ENCODE results near the gene ZNRF3.

Gene ZNRF3

DNA sequence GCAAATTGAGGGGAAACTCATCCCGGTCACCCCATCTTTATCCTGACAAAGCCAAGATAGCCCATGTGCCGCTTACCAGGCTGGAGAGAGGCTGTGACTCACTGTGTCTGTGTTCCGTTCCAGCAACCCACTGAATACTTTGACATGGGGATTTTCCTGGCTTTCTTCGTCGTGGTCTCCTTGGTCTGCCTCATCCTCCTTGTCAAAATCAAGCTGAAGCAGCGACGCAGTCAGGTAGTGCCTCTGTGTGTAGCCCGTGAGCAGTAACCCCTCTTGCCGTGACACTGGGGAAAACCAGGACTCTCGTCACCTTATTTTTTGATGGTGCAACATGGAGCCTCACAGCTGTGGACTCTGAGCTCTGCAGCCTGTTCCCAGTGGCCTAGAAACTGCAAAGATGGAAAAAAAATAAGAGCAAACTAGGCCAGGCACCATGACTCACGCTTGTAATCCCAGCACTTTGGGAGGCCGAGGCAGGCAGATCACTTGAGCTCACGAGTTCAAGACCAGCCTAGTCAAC, 161.3 kb downstream of the ZNRF3 start:
- no peak for DNase-seq

DNA sequence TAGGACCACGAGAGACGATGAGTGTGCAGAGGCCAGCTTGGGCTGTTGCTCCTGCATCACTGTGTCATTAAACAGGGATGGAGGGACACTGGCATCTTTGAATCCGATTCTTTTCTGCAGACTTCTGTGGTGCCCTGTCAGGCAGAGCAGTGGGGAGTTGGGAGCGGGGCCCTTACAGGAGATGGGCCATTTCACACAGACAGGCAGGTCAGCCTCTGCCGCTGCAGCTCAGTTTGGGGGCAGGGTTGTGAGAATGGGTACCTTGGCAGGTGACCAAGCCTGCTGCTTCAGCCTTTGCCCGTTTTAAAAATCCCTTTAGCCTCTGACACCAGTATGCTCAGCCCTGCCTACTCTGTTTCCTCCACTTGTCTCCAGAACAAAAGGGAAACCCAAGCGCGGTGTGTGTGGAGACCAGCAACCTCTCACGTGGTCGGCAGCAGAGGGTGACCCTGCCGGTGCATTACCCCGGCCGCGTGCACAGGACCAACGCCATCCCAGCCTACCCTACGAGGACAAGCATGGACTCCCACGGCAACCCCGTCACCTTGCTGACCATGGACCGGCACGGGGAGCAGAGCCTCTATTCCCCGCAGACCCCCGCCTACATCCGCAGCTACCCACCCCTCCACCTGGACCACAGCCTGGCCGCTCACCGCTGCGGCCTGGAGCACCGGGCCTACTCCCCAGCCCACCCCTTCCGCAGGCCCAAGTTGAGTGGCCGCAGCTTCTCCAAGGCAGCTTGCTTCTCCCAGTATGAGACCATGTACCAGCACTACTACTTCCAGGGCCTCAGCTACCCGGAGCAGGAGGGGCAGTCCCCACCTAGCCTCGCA, 165.7 kb downstream of the ZNRF3 start:
- DNase-seq = no peak

DNA sequence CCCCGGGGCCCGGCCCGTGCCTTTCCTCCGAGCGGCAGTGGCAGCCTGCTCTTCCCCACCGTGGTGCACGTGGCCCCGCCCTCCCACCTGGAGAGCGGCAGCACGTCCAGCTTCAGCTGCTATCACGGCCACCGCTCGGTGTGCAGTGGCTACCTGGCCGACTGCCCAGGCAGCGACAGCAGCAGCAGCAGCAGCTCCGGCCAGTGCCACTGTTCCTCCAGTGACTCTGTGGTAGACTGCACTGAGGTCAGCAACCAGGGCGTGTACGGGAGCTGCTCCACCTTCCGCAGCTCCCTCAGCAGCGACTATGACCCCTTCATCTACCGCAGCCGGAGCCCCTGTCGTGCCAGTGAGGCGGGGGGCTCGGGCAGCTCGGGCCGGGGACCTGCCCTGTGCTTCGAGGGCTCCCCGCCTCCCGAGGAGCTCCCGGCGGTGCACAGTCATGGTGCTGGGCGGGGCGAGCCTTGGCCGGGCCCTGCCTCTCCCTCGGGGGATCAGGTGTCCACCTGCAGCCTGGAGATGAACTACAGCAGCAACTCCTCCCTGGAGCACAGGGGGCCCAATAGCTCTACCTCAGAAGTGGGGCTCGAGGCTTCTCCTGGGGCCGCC, 166.4 kb downstream of the ZNRF3 start:
- DNase-seq = no peak

DNA sequence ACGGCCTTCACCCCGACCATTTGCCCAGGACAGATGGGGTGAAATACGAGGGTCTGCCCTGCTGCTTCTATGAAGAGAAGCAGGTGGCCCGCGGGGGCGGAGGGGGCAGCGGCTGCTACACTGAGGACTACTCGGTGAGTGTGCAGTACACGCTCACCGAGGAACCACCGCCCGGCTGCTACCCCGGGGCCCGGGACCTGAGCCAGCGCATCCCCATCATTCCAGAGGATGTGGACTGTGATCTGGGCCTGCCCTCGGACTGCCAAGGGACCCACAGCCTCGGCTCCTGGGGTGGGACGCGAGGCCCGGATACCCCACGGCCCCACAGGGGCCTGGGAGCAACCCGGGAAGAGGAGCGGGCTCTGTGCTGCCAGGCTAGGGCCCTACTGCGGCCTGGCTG, 167.1 kb downstream of the ZNRF3 start:
- DNase-seq = no peak

DNA sequence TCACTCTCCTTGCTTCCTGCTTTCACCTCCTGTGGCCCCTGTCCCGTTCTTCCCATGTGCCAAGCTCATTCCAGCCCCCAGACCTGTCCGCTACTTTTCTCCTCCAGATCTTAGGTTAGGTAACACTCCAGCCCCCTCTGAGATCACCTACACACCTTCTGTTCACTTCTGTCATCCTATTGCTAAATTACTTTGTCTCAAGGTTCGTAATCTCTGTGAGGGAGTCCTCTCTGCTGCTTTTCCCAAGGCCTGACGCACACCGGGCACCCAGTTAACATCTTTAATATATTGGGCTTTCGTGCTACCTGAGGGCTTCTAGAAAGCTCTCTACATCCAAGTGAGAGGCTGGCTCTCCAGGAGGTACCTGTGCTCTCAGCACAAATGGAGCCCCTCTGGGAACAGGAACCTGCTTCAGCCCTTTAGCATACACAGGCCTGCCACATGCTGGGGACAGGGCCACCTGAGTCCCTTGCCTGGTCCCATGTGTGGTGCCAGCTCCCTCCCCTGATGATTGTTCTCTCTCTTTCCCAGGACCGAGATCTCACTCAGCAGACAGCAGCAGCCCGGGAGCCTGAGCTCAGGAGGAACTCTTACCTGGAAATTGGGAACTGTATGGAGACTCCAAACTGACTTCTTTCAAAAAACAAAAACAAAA, 169.8 kb downstream of the ZNRF3 start:
- no peak for DNase-seq

DNA sequence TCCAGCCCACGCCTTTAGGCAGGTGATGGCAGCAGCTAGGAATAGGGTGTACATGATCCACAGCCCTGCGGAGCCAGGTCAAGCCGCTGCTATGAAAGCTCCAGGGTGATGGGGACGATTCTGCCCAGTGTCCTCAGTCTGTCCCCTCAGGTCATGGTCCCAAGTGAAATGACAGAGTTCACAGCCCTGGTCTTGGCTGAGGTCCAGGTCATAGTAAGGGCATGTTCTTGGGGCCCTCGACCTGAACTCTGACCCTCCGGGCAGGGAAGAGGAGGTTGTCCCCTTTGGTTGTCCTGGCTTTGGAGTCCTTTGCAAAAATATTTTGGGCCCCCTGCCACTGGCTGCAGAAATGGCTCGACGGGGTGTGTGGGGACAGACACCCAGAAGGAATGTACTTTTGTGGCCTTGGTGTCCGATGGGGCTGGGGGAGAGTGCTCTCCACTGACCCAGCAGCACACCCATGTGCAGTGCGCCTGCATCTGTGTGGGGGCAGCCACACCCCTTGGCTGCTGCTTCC, 170.9 kb downstream of the ZNRF3 start:
- DNase-seq = no peak

DNA sequence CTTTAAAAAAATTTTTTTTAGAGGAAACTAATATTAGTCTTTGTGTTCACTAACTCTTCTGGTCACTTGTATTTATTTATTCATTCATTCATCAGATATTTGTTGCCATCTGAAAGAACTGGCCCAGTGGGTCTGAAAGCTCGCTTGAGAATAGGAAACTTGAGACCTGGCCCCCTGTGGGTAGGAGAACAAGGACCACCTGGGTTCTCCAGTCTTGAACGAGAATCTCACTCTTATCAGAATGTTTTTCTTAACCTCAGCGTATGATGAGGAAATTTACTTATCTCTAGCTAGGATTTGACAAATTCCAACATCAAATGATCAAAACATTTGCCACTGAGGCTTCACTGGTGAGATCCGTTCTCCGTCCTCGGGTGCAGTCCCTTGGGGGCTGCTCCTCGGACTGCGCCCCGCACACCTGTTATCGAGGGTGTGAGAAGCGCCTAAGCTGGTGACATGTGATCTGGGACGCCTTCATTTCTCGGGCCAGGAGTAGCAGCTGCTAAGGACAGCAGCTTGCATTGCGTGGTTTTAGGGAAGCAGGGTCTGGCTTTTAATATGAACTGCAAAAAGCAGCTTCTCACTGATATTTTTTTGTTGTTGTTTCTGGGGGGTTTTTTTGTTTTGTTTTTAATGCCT, 171.9 kb downstream of the ZNRF3 start:
- no peak for DNase-seq

DNA sequence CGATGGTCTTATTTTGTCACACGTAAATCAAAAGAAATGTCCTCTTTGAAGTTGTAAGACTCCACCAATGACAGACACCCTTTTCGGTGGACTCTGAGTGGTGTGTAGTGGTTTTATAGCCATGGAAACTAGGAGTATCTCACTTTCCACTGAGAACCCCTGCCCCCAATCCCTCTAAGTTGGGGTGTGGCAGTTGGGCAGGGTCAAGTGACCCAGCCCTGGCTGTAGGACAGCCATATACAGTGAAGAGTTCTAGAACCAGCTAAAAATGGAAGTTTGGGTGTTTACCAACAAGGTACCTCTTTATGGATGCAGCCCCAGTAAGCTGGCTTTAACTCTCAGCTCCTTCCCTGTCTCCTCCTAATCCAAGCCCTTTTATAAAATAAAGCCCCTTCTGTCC, 173.1 kb downstream of the ZNRF3 start:
- DNase-seq = no peak

DNA sequence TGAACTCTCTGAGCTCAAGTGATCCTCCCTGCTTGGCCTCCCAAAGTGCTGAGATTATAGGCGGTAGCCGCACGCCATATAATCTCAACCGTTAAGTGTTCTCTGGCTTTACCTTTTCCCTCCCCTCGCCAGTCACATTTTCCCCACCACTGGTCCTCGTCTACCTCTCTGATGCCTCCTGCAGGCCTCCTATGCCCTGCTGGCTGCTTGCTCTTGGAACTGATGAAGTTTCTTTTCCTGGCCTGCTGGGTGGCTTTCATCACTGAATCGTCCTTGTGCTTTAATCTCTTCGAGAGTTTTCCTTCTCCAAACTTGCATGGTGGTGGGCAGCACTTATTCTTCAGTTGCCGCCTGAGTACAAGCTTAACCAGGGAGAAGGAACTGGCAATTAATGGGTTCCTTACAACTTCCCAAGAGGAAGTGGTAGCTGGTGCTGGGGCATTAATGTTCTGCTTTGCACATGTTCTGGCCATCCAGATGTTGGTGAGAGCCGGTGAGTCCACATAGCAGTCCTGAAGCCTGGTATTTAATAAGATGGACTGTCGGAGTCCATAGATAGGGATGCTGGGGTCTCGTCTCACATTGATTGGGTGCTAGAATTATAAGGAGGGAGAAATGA, 177.0 kb downstream of the ZNRF3 start:
- no peak for DNase-seq

DNA sequence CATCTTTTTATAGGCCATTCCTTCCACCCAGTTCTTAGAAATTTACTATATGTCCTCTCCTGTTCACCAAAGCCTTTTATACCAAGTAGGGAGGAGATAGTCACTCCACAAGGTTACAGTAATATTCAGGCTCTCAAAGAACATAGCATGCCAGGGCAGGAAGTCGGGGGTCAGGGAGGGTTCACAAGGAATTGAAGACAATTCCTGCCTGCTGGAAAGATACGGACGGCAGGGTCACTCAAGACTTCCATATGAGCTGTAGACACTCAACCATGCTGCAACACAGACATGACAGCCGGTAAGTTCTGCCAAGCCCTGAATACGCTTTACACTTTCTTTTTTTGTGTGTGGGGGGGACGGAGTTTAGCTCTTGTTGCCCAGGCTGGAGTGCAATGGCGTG, 177.6 kb downstream of the ZNRF3 start:
- no peak for DNase-seq

DNA sequence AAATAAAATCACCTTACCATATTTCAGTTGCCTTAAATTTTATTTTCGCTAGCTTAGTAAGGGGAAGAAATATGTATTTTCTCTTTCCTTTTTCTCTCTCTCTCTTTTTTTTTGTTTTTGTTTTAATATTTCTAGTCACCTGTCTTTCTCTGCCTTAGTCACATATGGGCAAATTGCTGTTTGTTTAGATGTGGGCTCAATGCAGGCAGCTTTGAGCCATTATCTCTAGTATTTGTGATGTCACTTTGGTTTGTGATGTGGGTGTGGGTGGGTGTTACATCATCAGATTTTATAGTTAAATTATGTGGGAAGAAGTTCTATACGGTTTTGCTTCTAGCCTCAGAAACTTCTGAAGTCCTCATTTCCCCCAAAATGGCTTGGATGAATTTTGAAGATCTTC, 178.4 kb downstream of the ZNRF3 start, which contains the start of gene C22orf31:
C22orf31 (minus strand) TSS at position 59 of the 400 bp plus-strand sequence; CDS start at position 20, 39 bp downstream.
- no peak for DNase-seq

DNA sequence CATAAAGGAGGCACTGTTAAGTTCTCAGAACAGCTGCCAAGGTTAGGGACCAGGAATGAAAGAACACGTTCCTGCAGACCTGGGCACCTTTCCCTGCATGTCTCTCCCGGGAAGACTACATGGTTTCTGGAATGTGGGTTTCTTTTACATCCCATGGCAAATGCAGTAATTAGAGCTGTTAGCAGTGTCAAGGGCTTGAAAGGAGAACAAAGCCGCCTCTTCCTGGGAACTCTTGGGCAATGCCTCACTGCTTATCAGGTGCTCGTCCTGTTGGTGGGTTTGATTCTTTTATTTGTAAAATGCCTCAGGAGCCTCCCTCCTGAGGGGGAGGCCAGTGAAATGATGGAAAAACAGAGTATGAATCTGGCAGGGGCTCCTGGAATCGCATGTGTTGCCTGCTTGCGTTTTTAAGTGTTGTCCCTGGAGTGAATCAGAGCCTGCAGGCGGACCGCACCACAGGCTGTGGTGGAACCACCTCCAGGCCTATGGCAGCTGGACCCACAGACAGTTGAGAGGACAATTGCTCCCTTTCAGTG, 179.0 kb downstream of the ZNRF3 start:
- DNase-seq = no peak

DNA sequence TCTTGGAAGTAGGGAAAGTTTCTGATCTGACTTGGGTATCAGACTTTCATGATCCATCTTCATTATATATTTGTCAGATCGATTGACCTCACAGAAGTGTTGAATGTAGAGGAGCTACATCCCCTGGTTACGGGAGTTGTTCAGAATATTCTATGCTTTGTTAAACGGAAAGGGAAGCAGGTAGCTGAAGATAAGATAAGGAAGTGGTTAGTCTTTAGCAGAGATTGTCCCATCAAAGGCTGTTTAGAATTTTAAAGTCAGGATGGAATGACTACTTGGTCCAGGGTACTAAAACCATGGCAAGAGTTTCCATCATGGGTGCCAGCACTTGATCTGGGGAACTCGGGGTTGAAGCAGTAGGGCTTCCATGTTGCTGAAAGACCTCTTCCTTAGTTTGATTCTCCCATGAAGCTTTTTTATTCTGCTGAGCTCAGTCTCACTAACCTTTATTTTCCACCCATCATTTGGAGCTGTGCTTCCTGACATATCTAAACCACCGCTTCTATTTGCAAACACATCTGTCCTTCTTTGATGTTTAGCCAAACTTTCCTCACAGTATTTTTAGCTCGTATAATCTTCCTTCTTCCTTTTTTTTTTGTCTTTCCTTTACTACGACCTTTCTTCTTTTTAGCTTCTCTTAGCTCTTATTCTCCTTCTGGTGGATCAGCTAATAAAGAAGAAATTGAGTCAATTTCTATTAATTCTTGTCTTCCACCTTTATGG, 182.3 kb downstream of the ZNRF3 start:
- no peak for DNase-seq

DNA sequence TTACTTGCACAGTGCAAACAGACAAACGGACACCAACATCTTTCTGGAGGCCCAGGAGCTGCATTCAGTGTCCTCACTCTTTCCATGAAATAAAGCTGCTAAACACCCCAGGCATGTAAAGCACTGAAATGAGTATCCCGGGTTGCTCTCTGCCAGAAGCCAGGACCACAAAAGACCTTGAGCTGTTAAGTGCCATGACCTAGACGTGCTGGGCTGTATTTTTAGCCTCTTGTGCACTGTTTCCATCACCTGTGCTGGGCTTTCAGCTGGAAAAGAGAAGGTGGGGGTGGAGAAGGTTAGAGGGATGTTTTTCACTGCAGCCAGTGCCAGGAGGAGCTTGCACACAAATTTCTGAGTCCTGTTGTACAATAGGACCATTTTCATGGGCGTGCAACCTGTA, 186.1 kb downstream of the ZNRF3 start:
- DNase-seq = no peak

DNA sequence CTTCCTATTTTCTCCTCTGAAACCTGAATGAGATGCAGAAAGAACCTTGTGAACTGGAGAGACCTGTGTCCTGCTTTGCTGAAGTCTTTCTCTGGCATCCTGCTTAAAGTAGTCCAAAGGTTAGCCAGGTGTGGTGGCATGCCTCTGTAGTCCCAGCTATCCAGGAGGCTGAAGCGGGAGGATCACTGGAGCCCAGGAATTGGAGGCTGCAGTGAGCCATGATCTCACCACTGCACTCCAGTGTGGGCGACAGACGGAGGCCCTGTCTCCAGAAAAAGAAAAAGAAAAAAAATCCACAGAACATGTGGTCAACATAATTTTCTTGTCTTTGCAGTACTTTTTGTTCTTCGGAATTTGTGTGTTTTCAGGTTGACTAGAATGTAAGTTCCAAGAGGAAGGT, 187.1 kb downstream of the ZNRF3 start:
- no peak for DNase-seq

DNA sequence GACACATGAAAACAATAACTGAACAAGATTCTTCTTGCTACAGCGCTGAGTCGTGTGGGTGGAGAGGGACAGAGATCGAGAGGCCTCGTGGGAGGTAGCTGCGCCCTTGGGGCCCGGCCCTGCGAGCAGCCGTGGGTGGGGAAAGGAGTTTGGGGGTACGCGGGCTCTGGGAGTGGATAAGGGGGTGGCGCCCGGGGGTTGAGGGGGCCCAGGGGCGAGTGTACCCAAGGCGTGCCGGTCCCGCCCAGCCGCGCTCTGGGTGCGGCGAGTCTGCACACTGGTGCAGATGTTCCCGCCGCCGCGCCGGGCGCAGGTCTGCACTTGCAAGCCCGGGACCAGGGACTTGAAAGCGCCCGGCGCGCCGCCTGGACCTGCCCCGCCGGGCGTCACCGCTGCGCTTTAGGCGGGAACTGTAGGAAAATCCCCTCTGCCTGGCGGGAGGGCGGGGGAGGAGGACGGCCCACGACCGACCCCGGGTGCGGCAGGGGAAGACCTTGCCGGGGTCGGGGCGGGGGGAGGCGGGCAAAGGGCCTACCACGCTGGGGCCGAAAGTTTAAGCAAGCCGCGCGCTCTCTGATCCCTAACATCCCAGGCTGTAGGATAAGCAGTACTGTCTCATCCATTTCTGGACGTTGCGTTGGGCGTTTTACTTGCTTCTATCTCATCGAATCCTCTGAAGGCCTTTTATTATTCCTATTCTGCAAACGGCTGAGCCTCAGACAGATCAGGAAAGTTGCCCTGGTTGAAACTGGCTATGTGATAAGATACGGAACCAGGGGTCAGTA, 188.1 kb downstream of the ZNRF3 start:
- DNase-seq = peak; percentile 17

DNA sequence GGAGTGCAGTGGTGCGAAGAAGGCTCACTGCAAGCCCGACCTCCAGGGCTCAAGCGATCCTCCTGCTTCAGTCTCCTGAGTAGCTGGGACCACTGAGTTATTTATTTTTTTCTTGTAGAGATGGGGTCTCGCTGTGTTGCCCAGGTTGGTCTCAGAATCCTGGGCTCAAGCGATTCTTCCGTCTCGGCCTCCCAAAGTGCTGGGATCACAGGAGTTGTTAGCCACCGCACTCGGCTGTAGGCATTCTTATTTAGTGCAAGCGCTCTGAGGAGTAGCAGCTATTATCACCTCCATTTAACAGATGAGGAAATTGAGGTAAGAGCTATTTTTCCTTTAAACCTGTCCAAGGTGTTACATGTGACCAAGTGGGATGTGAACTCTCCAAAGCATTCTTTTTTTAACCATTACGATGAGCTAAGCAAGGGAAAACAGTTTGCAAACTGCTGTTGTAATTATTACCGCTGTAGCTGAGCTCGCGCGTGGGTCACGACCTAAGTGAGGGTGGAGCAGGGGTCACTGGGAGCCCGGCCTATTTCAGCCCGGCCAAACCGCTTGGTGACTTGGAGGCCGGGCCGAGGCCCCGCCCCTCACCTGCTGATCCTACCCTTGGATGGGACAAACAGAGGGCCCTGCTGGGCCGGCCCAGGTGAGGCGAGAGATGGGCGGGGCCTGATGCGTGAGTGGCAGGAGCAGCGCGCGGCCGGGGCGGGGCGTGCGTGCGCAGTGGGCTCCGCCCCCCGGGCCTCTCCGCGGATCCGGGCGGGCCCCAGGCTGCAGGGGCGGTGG, 189.0 kb downstream of the ZNRF3 start:
- peak; percentile 54 for DNase-seq

DNA sequence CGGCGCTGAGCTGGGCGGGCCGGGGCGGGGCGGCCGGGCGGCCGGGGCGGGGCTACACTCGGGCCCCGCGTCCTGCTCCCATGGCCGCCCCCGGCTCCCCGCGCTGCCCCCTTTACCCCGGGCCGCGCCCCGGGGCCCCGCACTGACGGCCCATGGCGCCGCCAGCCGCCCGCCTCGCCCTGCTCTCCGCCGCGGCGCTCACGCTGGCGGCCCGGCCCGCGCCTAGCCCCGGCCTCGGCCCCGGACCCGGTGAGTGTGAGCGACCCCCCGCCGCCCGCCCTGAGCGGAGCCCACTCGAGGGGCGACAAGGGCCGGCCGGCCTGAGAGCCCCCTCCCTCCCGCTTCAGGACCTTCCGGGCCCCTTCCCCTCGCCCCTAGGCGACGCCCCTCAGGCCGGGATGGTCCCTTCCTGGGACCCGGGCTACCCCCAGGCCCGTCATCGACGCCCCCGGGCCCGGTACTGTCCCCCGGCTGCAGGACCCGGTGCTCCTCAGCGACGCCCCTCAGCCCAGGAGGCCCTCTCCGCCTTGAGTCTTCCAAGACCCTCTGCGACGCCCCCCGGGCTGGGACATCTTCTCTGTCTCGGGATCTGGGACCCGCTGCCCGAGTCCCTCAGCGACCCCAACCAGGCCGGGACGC, 189.7 kb downstream of the ZNRF3 start, which contains the start of gene KREMEN1:
KREMEN1 (plus strand) TSS at position 57 of the 639 bp plus-strand sequence; CDS start at position 153, 96 bp downstream.
- DNase-seq = no peak

DNA sequence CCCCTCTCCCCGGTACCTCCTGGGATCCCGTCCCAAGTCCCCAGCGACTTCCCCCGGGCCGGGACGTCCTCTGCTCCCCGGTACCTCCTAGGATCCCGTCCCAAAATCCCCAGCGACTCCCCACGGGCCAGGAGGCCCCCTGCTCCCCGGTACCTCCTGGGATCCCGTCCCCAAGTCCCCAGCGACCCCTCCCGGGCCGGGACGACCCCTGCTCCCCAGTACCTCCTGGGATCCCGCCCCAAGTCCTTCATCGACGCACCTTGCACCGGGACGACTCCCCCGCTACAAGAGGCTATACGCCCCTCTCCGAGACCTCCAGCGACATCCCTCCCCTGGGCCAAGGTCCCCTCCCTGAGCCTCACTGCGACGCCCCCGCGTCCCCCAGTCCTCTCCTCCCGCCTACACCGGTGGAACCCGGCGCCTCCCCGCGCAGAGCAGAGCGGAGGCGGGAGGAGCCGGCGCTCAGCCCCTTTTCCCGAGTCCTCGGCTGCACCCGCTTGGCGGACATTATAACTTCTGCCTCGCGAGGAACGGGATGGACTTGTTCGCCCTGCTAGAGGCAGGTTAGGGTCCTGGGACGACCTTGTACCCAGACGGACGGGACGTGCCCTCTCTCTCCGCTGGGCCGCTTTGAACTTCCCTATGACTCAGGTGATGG, 190.4 kb downstream of the ZNRF3 start:
- DNase-seq = no peak

Data from NCI-H526 treated with DMSO at 0.1 percent for 48 hours (cell line).